ENCODE measurements around the gene BHMT.

GRCh38 chr5:79181419-79182022 lies 69.9 kb downstream of the BHMT start:
- TF ChIP-seq CTCF (IDR thresholded peaks at IDR 0.05) = no peak
- TF ChIP-seq POLR2A (IDR thresholded peaks at IDR 0.05) = no peak
- TF ChIP-seq EP300 (IDR thresholded peaks at IDR 0.05) = no peak

Data from tibial nerve (tissue), 4 donors.